Measurements from ENCODE around the gene NCOA3.

DNA sequence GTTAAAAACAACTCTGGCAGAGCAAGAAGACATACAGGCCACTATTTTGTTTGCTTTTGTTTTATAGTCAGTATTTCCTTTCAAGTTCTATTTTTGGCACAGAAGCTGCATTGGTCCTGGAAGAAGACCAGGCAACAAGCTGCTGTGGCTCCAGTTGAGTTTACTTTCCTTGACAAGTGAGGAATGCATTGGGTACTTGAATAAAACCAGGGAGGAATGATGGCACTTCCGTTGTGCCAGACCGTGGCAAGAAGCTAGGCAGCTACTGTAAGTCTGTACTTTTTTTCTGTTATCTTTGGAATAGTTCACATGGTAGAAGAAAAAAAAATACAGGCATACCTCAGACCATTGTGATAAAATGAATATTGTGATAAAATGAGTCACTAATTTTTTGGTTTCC lies 66.3 kb downstream of the NCOA3 start:
- TF ChIP-seq CTCF (IDR thresholded peaks at IDR 0.05), result no peak
- TF ChIP-seq POLR2A (IDR thresholded peaks at IDR 0.05), result no peak
